H9 (cell line): ENCODE results near the gene CCDC116. TPM values are rescaled to one million over a fixed set of nuclear protein-coding genes. Genes with fewer than 3 reads are reported as not detected.

ENCODE experiments used
- DNase-seq: peaks from one replicate; pipeline ENCODE4 v3.0.0-alpha.2; 2017
- H2AFZ ChIP-seq: one replicate; pipeline ENCODE4 v1.6.1; 2013; ENCODE audit warnings: mild to moderate bottlenecking, low read length, control low read depth, moderate library complexity
- H2AK5ac ChIP-seq: 2 replicates; pipeline ENCODE4 v1.6.1; 2013; ENCODE audit warnings: low read length, control low read depth, mixed read lengths; ENCODE audit not compliant: insufficient read length
- H2BK120ac ChIP-seq: one replicate; pipeline ENCODE4 v1.6.1; 2013; ENCODE audit warnings: low read depth, mild to moderate bottlenecking, low read length, control low read depth, inconsistent platforms; ENCODE audit not compliant: poor library complexity, severe bottlenecking
- H2BK12ac ChIP-seq: 2 replicates; pipeline ENCODE4 v1.6.1; 2013; ENCODE audit warnings: low read length, control low read depth, mixed read lengths, low read depth; ENCODE audit not compliant: insufficient read length
- H2BK15ac ChIP-seq: 2 replicates; pipeline ENCODE4 v1.6.1; 2013; ENCODE audit warnings: low read depth, low read length, control low read depth
- H2BK20ac ChIP-seq: one replicate; pipeline ENCODE4 v1.6.1; 2013; ENCODE audit warnings: low read depth, mild to moderate bottlenecking, low read length, control low read depth, inconsistent platforms; ENCODE audit not compliant: poor library complexity, severe bottlenecking
- H2BK5ac ChIP-seq: 2 replicates; pipeline ENCODE4 v1.6.1; 2013; ENCODE audit warnings: low read length, control low read depth, mixed read lengths; ENCODE audit not compliant: insufficient read length
- H3K14ac ChIP-seq: 2 replicates; pipeline ENCODE4 v1.6.1; 2013; ENCODE audit warnings: low read length, control low read depth; ENCODE audit not compliant: insufficient read depth
- H3K18ac ChIP-seq: 2 replicates; pipeline ENCODE4 v1.6.1; 2013; ENCODE audit warnings: low read depth, mild to moderate bottlenecking, mixed read lengths, low read length, control low read depth; ENCODE audit not compliant: insufficient read length
- H3K23ac ChIP-seq: 2 replicates; pipeline ENCODE4 v1.6.1; 2013; ENCODE audit warnings: low read length, control low read depth, mixed read lengths, low read depth; ENCODE audit not compliant: insufficient read length
- H3K23me2 ChIP-seq: 2 replicates; pipeline ENCODE4 v1.6.1; 2013; ENCODE audit warnings: low read depth, mild to moderate bottlenecking, mixed read lengths, low read length, control low read depth; ENCODE audit not compliant: insufficient read length, poor library complexity, severe bottlenecking
- H3K27ac ChIP-seq: 2 replicates; pipeline ENCODE4 v1.5.1; 2013; ENCODE audit warnings: low read length, control low read depth, mixed read lengths, low read depth; ENCODE audit not compliant: insufficient read length
- H3K27me3 ChIP-seq: 2 replicates; pipeline ENCODE4 v1.6.1; 2013; ENCODE audit warnings: low read length, control low read depth, inconsistent platforms; ENCODE audit not compliant: insufficient read depth
- H3K4ac ChIP-seq: 2 replicates; pipeline ENCODE4 v1.6.1; 2013; ENCODE audit warnings: low read depth, mild to moderate bottlenecking, control low read depth, inconsistent platforms, low read length, moderate library complexity
- H3K4me1 ChIP-seq: 2 replicates; pipeline ENCODE4 v1.6.1; 2013; ENCODE audit warnings: low read length, control low read depth, inconsistent platforms; ENCODE audit not compliant: insufficient read depth
- H3K4me2 ChIP-seq: 2 replicates; pipeline ENCODE4 v1.6.1; 2013; ENCODE audit warnings: low read length, control low read depth, mixed read lengths; ENCODE audit not compliant: insufficient read length, insufficient read depth
- H3K56ac ChIP-seq: 2 replicates; pipeline ENCODE4 v1.6.1; 2013; ENCODE audit warnings: low read depth, mild to moderate bottlenecking, mixed read lengths, low read length, control low read depth; ENCODE audit not compliant: insufficient read length
- H3K79me1 ChIP-seq: 2 replicates; pipeline ENCODE4 v1.6.1; 2013; ENCODE audit warnings: low read depth, mild to moderate bottlenecking, moderate library complexity, low read length, control low read depth, inconsistent platforms; ENCODE audit not compliant: insufficient read depth, poor library complexity, severe bottlenecking
- H3K79me2 ChIP-seq: 2 replicates; pipeline ENCODE4 v1.6.1; 2013; ENCODE audit warnings: low read length, control low read depth, inconsistent platforms; ENCODE audit not compliant: insufficient read depth
- H3K9ac ChIP-seq: 2 replicates; pipeline ENCODE4 v1.6.1; 2013; ENCODE audit warnings: low read length, control low read depth, mixed read lengths; ENCODE audit not compliant: insufficient read length; ENCODE audit errors: extremely low read depth
- H3K9me3 ChIP-seq: one replicate; pipeline ENCODE4 v1.6.1; 2013; ENCODE audit warnings: low read depth, low read length, inconsistent platforms; ENCODE audit not compliant: control insufficient read depth
- H3T11ph ChIP-seq: one replicate; pipeline ENCODE4 v1.6.1; 2013; ENCODE audit warnings: mild to moderate bottlenecking, low read length, control low read depth, inconsistent platforms
- H4K20me1 ChIP-seq: one replicate; pipeline ENCODE4 v1.6.1; 2013; ENCODE audit not compliant: control insufficient read depth, insufficient read length, insufficient read depth
- H4K5ac ChIP-seq: 2 replicates; pipeline ENCODE4 v1.6.1; 2013; ENCODE audit warnings: low read depth, mild to moderate bottlenecking, mixed read lengths, low read length, control low read depth; ENCODE audit not compliant: insufficient read length
- H4K8ac ChIP-seq: replicated peaks from 2 replicates; pipeline ENCODE4 v1.6.1; 2013; ENCODE audit warnings: low read length, control low read depth, mixed read lengths, low read depth; ENCODE audit not compliant: insufficient read length
- H4K91ac ChIP-seq: 2 replicates; pipeline ENCODE4 v1.6.1; 2013; ENCODE audit warnings: low read depth, mild to moderate bottlenecking, moderate library complexity, mixed read lengths, low read length, control low read depth; ENCODE audit not compliant: insufficient read length
- H3K27ac Mint-ChIP-seq, 3 experiments: 2 replicates in 2 of 3; 3 replicates in 1 of 3; pipeline ENCODE4 v1.8.0; 2020 to 2021; ENCODE audit warnings: mixed read lengths in 3 of 3, mild to moderate bottlenecking in 1 of 3, moderate library complexity in 1 of 3
- H3K27me3 Mint-ChIP-seq: 2 replicates; pipeline ENCODE4 v1.8.0; 2021; ENCODE audit warnings: low read depth, mild to moderate bottlenecking, moderate library complexity, mixed read lengths
- H3K36me3 Mint-ChIP-seq, 3 experiments: 2 replicates in 2 of 3; 3 replicates in 1 of 3; pipeline ENCODE4 v1.8.0; 2020 to 2021; ENCODE audit warnings: low read depth in 3 of 3, mixed read lengths in 3 of 3; ENCODE audit not compliant: insufficient read depth in 1 of 3
- H3K4me1 Mint-ChIP-seq, 2 experiments: 2 replicates each; pipeline ENCODE4 v1.8.0; 2020; ENCODE audit warnings: mixed read lengths in 2 of 2
- H3K4me3 Mint-ChIP-seq, 2 experiments: 2 replicates in 1 of 2; 3 replicates in 1 of 2; pipeline ENCODE4 v1.8.0; 2020 to 2021; ENCODE audit warnings: mild to moderate bottlenecking in 2 of 2, mixed read lengths in 2 of 2, moderate library complexity in 1 of 2
- H3K9me3 Mint-ChIP-seq, 2 experiments: 2 replicates in 1 of 2; 3 replicates in 1 of 2; pipeline ENCODE4 v1.8.0; 2020; ENCODE audit warnings: mild to moderate bottlenecking in 2 of 2, mixed read lengths in 2 of 2, moderate library complexity in 1 of 2
- CTCF ChIP-seq: fragments of 200-600 bp; sonication (generic); conservative IDR thresholded peaks from 3 replicates; pipeline ENCODE4 v1.8.0; 2021; ENCODE audit warnings: antibody characterized with exemption, mild to moderate bottlenecking
- whole genome bisulfite sequencing: extraction: QIAGEN DNeasy Blood & Tissue Kit; methylation state at CpG from one replicate; pipeline ENCODE4 v1.1.7; 2013; ENCODE audit warnings: missing lambda C conversion rate, low lambda C conversion rate, mixed read lengths; ENCODE audit not compliant: insufficient read length; ENCODE audit errors: extremely low coverage; 5-methylcytosine and 5-hydroxymethylcytosine counted together
- long read RNA-seq: library from polyadenylated mRNA; unstranded; transcript quantifications from one replicate; pipeline ENCODE4 v2.0.0, GENCODE V29; 2020
- total RNA-seq: library from RNA; stranded (reverse); gene quantifications from 2 replicates; pipeline ENCODE4 v1.2.1, GENCODE V29; 2021

Gene CCDC116, protein sequence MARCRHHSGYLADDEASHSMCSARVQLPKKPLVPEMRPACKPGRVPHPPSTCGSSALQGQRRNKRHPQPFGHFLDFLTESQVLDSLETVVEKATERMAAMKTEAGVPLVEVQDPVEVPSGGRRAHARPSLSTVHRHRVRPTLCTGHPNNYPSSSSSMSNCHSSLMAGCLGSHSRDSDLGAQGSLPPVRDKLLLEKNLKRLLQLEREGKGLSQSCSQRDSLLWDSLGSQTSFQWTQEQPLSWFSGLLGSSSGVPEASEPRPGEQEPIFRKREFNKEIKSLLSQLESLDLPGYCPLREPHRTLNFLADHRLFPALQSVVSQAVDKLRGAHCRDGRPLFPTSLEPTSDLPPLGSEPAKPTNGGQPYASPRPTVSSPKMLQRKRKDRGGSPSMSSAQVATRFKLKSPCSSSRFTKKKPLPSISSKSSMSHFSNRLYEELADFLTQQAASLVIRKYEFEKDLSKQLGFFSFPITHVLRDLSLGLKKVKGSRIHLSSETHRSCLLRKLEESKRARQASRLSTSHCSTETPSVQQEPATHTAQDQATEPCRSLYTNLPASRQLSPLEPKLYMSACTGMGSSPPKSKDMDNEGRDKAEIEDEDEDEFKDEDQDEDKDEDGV
- 0.22 and 0.63 TPM in 2 replicates for total RNA-seq
- long read RNA-seq, result 0 reads

DNA sequence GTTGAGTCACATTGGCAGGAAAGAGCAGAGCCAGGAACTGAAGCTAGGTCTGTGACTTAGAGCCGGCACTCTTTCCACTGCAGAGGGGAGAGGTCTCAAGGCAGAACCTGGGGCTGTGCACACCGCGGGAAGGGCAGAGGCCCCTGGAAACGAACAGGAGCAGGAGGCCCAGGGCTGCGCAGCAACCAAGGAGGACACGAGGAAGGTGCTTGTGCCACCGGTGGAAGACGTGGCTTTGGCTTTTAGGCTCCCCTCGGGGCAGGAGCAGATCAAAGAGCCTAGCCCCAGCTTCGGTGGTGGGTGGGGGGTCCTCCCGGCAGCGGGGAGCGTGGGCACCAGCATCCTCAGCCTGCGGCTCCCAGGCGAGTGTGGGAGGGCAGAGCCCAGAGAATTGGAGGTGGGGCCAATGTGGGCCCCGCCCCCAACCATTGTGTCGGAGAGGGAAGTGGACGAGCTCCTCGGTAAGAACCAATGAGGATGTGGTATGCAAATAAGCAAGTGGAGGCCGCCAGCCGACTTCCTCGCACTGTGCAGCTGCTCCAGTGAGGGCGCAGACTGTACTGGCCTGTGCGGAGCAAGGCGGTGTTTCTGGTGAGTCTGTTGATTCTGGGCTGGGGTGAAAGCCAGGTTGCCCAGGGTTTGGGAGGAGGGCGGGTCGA, at the start of gene CCDC116:
TSS of gene CCDC116 (plus strand) at position 524 of the 659 bp plus-strand sequence. CDS start 422 bp downstream, outside the sequence.
- Histone ChIP-seq H2AFZ (no peak within 1 kb of the TSS), H2BK20ac (no peak within 1 kb of the TSS), H4K5ac (no peak within 1 kb of the TSS), H3K27ac (no peak within 1 kb of the TSS), H3K79me2 (no peaks in the 10 kb centered on the region), H3K79me1 (peaks cover 2% of the 10 kb centered on the region), H2BK120ac (no peak within 1 kb of the TSS), H3K23ac (no peak within 1 kb of the TSS), H2BK15ac (no peak within 1 kb of the TSS), H3K9ac (no peak within 1 kb of the TSS), H2AK5ac (no peak within 1 kb of the TSS), H3K4me2 (no peak within 1 kb of the TSS), H3K14ac (no peak within 1 kb of the TSS), H3K27me3 (no peaks in the 10 kb centered on the region; the same call in 1 of the 2 replicates), H2BK12ac (no peak within 1 kb of the TSS), H4K91ac (no peak within 1 kb of the TSS), H2BK5ac (no peak within 1 kb of the TSS), H3K56ac (no peak within 1 kb of the TSS), H3T11ph (no peak within 1 kb of the TSS), H3K4me1 (no peaks in the 10 kb centered on the region), H4K20me1 (no peaks in the 10 kb centered on the region), H3K18ac (no peak within 1 kb of the TSS), H4K8ac (no peak within 1 kb of the TSS), H3K23me2 (peaks cover 5% of the 10 kb centered on the region), H3K4ac (no peak within 1 kb of the TSS), H3K9me3 (no peaks in the 10 kb centered on the region)
- TF ChIP-seq CTCF, result no peak
- Mint-ChIP-seq H3K4me1 (peaks cover 0 to 7% of the 10 kb centered on the region in 2 experiments), H3K27me3 (peaks cover 27% of the 10 kb centered on the region), H3K27ac (no peak within 1 kb of the TSS), H3K36me3 (peaks cover 5 to 12% (median 10%) of the 10 kb centered on the region in 3 experiments), H3K4me3 (no peak within 1 kb of the TSS; a peak in 1 of 5 replicates), H3K9me3 (no peaks in the 10 kb centered on the region; a peak in 1 of 5 replicates)
- no CpG with 5 or more reads among the region's 27 CpGs for WGBS
- DNase-seq, result peak; percentile 77
